Stomach (tissue), 4 donors: ENCODE results near the gene CD40.

Experiments
- EP300 ChIP-seq: sonication (generic); formaldehyde crosslinking; IDR thresholded peaks from one replicate; pipeline ENCODE4 v1.6.1; 2017; ENCODE audit warnings: antibody characterized with exemption
- POLR2A ChIP-seq, 4 donors: fragments of 450-650 bp; IDR thresholded peaks; one replicate each; pipeline ENCODE4 v1.6.1; 2016; ENCODE audit warnings: antibody characterized with exemption in 4 of 4, control low read depth in 2 of 4, mild to moderate bottlenecking in 1 of 4, moderate library complexity in 1 of 4
- POLR2AphosphoS5 ChIP-seq, 3 donors: sonication (generic); formaldehyde crosslinking; IDR thresholded peaks; one replicate each; pipeline ENCODE4 v1.6.1; 2016; ENCODE audit warnings: antibody characterized with exemption in 3 of 3

GRCh38 chr20:46169245-46170171 lies 51.4 kb downstream of the CD40 start:
- no peak for TF ChIP-seq POLR2AphosphoS5 (IDR thresholded peaks at IDR 0.05)
- no peak for TF ChIP-seq EP300
- TF ChIP-seq POLR2A (IDR thresholded peaks at IDR 0.05), result no peak
